ENCODE data around the gene SERGEF. TPM values are rescaled to one million over a fixed set of nuclear protein-coding genes. Genes with fewer than 3 reads are reported as not detected.

Gene SERGEF
- total and polyA plus RNA-seq, 2 of the 13 experiments (the other 11 are each of a cell fraction or from before 2014, with no cell fraction given) = 54.5 to 114 TPM

DNA sequence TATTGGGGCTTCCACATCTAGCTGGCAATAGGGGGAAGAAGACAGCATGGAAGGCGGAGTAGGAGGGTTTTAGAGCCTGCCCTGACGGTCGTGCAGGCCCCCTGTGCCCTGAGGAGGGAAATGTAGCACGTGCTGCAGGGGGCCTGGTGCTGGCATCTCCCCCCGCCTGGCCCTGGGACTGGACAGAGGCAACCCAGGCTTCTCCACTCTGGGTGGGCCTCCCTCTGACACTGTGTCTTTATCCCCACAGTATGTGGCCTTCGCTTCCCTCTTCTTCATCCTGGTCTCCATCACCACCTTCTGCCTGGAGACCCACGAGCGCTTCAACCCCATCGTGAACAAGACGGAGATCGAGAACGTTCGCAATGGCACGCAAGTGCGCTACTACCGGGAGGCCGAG lies 241.4 kb downstream of the SERGEF start:
- Histone ChIP-seq H3K79me2 (ENCODE audit: insufficient read depth, low read length) (no peaks in the 10 kb centered on the region), H3K4me1 (ENCODE audit: insufficient read depth, low read length) (peaks cover 51% of the 10 kb centered on the region), H3K9ac (ENCODE audit: insufficient read depth, low read depth, low read length) (no peak overlapping the region), H2AFZ (ENCODE audit: low read length) (no peak overlapping the region), H4K20me1 (ENCODE audit: insufficient read depth, low read length) (no peaks in the 10 kb centered on the region), H3K27me3 (ENCODE audit: control insufficient read depth in 1 of 2, insufficient read depth in 2 of 2, low read length in 2 of 2) (peaks cover 0 to 4% of the 10 kb centered on the region in 2 experiments; a peak in 1 of 5 replicates), H3K9me3 (ENCODE audit: low read length) (no peaks in the 10 kb centered on the region), H3K4me3 (replicated peaks in 1 of 3; ENCODE audit: insufficient read depth in 1 of 3, low read depth in 2 of 3, low read length in 3 of 3) (no peak overlapping the region), H3K36me3 (replicated peaks in 1 of 2; ENCODE audit: control insufficient read depth in 1 of 2, insufficient read depth in 2 of 2, low read length in 2 of 2) (no peaks in the 10 kb centered on the region), H3K27ac (ENCODE audit: extremely low read length, insufficient read depth, low read length) (no peak overlapping the region), H3K4me2 (ENCODE audit: low read depth, low read length) (no peak overlapping the region)
- ChIA-PET CTCF (ENCODE audit: low intra/inter-chr PET ratio, low total read pairs) (no interaction called here), POLR2A (no interaction called here)
- FAIRE-seq (no peak), DNase-seq (ENCODE audit: low spot score) (no peak), ATAC-seq (no peak)
- intact Hi-C loops (cut with micrococcal nuclease; ENCODE audit: unreplicated experiment) (loop anchor here (5.0 kb wide), 1 partner anchor 46 kb away; no protein-coding TSS in a partner anchor), in situ Hi-C loops (cut with HindIII; ENCODE audit: extremely low pct_ligation_motif_present, low pct_unique_long_range_greater_than_20kb) (no loop called here)
- TF ChIP-seq ETV5 (CRISPR knock-in tag; IDR thresholded peaks at IDR 0.05; ENCODE audit: borderline replicate concordance) (no peak), GZF1 (CRISPR knock-in tag; IDR thresholded peaks at IDR 0.05) (no peak), RBAK (CRISPR knock-in tag; IDR thresholded peaks at IDR 0.05) (no peak), MBNL3 (CRISPR knock-in tag; conservative IDR thresholded peaks at IDR 0.05) (no peak), ZNF598 (CRISPR knock-in tag; IDR thresholded peaks at IDR 0.05; ENCODE audit: borderline replicate concordance) (no peak), SMARCC2 (IDR thresholded peaks at IDR 0.05) (no peak)
- TF ChIP-seq, protein P1, sequence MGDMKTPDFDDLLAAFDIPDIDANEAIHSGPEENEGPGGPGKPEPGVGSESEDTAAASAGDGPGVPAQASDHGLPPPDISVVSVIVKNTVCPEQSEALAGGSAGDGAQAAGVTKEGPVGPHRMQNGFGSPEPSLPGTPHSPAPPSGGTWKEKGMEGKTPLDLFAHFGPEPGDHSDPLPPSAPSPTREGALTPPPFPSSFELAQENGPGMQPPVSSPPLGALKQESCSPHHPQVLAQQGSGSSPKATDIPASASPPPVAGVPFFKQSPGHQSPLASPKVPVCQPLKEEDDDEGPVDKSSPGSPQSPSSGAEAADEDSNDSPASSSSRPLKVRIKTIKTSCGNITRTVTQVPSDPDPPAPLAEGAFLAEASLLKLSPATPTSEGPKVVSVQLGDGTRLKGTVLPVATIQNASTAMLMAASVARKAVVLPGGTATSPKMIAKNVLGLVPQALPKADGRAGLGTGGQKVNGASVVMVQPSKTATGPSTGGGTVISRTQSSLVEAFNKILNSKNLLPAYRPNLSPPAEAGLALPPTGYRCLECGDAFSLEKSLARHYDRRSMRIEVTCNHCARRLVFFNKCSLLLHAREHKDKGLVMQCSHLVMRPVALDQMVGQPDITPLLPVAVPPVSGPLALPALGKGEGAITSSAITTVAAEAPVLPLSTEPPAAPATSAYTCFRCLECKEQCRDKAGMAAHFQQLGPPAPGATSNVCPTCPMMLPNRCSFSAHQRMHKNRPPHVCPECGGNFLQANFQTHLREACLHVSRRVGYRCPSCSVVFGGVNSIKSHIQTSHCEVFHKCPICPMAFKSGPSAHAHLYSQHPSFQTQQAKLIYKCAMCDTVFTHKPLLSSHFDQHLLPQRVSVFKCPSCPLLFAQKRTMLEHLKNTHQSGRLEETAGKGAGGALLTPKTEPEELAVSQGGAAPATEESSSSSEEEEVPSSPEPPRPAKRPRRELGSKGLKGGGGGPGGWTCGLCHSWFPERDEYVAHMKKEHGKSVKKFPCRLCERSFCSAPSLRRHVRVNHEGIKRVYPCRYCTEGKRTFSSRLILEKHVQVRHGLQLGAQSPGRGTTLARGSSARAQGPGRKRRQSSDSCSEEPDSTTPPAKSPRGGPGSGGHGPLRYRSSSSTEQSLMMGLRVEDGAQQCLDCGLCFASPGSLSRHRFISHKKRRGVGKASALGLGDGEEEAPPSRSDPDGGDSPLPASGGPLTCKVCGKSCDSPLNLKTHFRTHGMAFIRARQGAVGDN (CRISPR knock-in tag; IDR thresholded peaks at IDR 0.05) = 0 out of 2 replicates have a peak, but pooled peaks have one; percentile 24
- no TSS peak for BruUV-seq (replicated peaks)
- 90% methylated on average over 17 of the region's 17 CpGs for WGBS (ENCODE audit: low lambda C conversion rate)
